HCT116 (cell line): Measurements from ENCODE around the gene DEPDC1B. TPM values are rescaled to one million over a fixed set of nuclear protein-coding genes. Genes with fewer than 3 reads are reported as not detected.

ENCODE experiments used
- ATAC-seq: fragments of 200-7000 bp; cut with Tn5 transposase; 2 replicates; pipeline ENCODE4 v1.9.1; 2020; ENCODE audit warnings: mild to moderate bottlenecking, moderate library complexity
- BruUV-seq: library from RNA; stranded (reverse); fragments of 400-500 nt; replicated peaks from 2 replicates; lab custom pipeline; 2021; lab: Mats Ljungman, UMichigan
- CTCF ChIA-PET: fragments of 300-600 bp; sonication (Branson Sonifier 250); formaldehyde crosslinking; loops from one replicate; lab custom pipeline; 2021; ENCODE audit warnings: antibody characterized with exemption; lab: Charles Lee
- POLR2A ChIA-PET: fragments of 300-600, 350-600 bp; sonication (Branson Sonifier 250); formaldehyde crosslinking; loops from one replicate; lab custom pipeline; 2021; ENCODE audit warnings: antibody characterized with exemption; lab: Charles Lee
- RAD21 ChIA-PET, 2 experiments: fragments of 300-600 bp; sonication (Branson Sonifier 250); formaldehyde crosslinking; loops; one replicate each; lab custom pipeline; 2023; ENCODE audit warnings: low total read pairs in 2 of 2; ENCODE audit not compliant: uncharacterized antibody in 2 of 2, unreplicated experiment in 2 of 2, low non-redundant PET in 1 of 2; lab: Charles Lee
- DNase-seq: peaks from one replicate; pipeline ENCODE4 v3.0.0-alpha.2; 2010; ENCODE audit warnings: low read depth, low spot score
- H2AFZ ChIP-seq: fragments of 200-600 bp; shearing (Covaris generic), sonication (generic); 2 replicates; pipeline ENCODE4 v1.6.1; 2017; ENCODE audit warnings: low read depth, mixed run types, mixed read lengths, antibody characterized with exemption, low read length; ENCODE audit not compliant: poor library complexity, severe bottlenecking
- H3K27ac ChIP-seq: 2 replicates; pipeline ENCODE4 v1.5.1; 2012; ENCODE audit warnings: low read depth, low read length
- H3K27me3 ChIP-seq: fragments of 200-600 bp; sonication (generic); 2 replicates; pipeline ENCODE4 v1.6.1; 2016; ENCODE audit warnings: mixed run types, low read length, mixed read lengths; ENCODE audit not compliant: insufficient read depth
- H3K36me3 ChIP-seq, 2 experiments: fragments of 200-500 bp in 1 of 2; fragments of 200-600 bp in 1 of 2; sonication (Bioruptor generic) in 1 of 2; sonication (generic) in 1 of 2; 2 replicates each; pipeline versions ENCODE4 v1.5.1 to v1.6.1; 2014 to 2016; ENCODE audit warnings: low read length in 2 of 2, inconsistent platforms in 1 of 2, mixed read lengths in 1 of 2, mixed run types in 1 of 2; ENCODE audit not compliant: insufficient read depth in 2 of 2, control insufficient read depth in 1 of 2
- H3K4me1 ChIP-seq, 2 experiments: fragments of 200-600 bp in 1 of 2; sonication (generic) in 1 of 2; 2 replicates each; pipeline versions ENCODE4 v1.5.1 to v1.6.1; 2012 to 2017; ENCODE audit warnings: low read length in 2 of 2, inconsistent platforms in 1 of 2, mild to moderate bottlenecking in 1 of 2, mixed read lengths in 1 of 2, mixed run types in 1 of 2, moderate library complexity in 1 of 2; ENCODE audit not compliant: insufficient read depth in 2 of 2, control insufficient read depth in 1 of 2
- H3K4me2 ChIP-seq: fragments of 200-600 bp; sonication (generic); 2 replicates; pipeline ENCODE4 v1.6.1; 2017; ENCODE audit warnings: mixed run types, low read length, mixed read lengths
- H3K4me3 ChIP-seq, 2 experiments: fragments of 200-600 bp in 1 of 2; sonication (generic) in 1 of 2; replicated peaks in 1 of 2; 2 replicates each; pipeline ENCODE4 v1.5.1; 2011 to 2016; ENCODE audit warnings: low read length in 2 of 2, control low read depth in 1 of 2, low read depth in 1 of 2, mild to moderate bottlenecking in 1 of 2, mixed read lengths in 1 of 2, mixed run types in 1 of 2
- H3K79me2 ChIP-seq: fragments of 200-600 bp; sonication (generic); 2 replicates; pipeline ENCODE4 v1.6.1; 2017; ENCODE audit warnings: mild to moderate bottlenecking, mixed run types, low read length, moderate library complexity, mixed read lengths; ENCODE audit not compliant: insufficient read depth
- H3K9ac ChIP-seq: fragments of 200-600 bp; sonication (generic); 2 replicates; pipeline ENCODE4 v1.6.1; 2016; ENCODE audit warnings: low read length, mixed read lengths
- H3K9me2 ChIP-seq: fragments of 200-600 bp; sonication (generic), shearing (Covaris generic); 2 replicates; pipeline ENCODE4 v1.6.1; 2017; ENCODE audit warnings: mixed run types, mild to moderate bottlenecking, moderate library complexity; ENCODE audit not compliant: insufficient read depth
- H3K9me3 ChIP-seq, 2 experiments: fragments of 200-500 bp in 1 of 2; fragments of 200-600 bp in 1 of 2; sonication (Bioruptor generic) in 1 of 2; sonication (generic) in 1 of 2; 2 replicates each; pipeline ENCODE4 v1.6.1; 2014 to 2017; ENCODE audit warnings: low read length in 2 of 2, mixed read lengths in 2 of 2, inconsistent platforms in 1 of 2, low read depth in 1 of 2, mild to moderate bottlenecking in 1 of 2, mixed run types in 1 of 2, moderate library complexity in 1 of 2; ENCODE audit not compliant: control insufficient read depth in 1 of 2, insufficient read depth in 1 of 2
- H4K20me1 ChIP-seq: fragments of 200-600 bp; sonication (generic), shearing (Covaris generic); 2 replicates; pipeline ENCODE4 v1.6.1; 2017; ENCODE audit warnings: mixed run types, mild to moderate bottlenecking, moderate library complexity; ENCODE audit not compliant: insufficient read depth
- ATF3 ChIP-seq: IDR thresholded peaks from 2 replicates; pipeline ENCODE4 v1.6.1; 2012
- EGR1 ChIP-seq: IDR thresholded peaks from 2 replicates; pipeline ENCODE4 v1.6.1; 2012; ENCODE audit warnings: low read depth
- EZH2 ChIP-seq: fragments of 200-600 bp; sonication (generic); IDR thresholded peaks from 2 replicates; pipeline ENCODE4 v1.6.1; 2017; ENCODE audit warnings: antibody characterized with exemption, mixed run types
- JUND ChIP-seq: IDR thresholded peaks from 2 replicates; pipeline ENCODE4 v1.6.1; 2012
- POLR2A ChIP-seq: IDR thresholded peaks from 2 replicates; pipeline ENCODE4 v1.7.0; 2011; ENCODE audit warnings: borderline replicate concordance; ENCODE audit not compliant: insufficient read depth, insufficient read length; ENCODE audit errors: extremely low read depth
- RAD21 ChIP-seq: IDR thresholded peaks from 2 replicates; pipeline ENCODE4 v1.6.1; 2012; ENCODE audit warnings: low read depth, mild to moderate bottlenecking
- REST ChIP-seq: IDR thresholded peaks from 2 replicates; pipeline ENCODE4 v1.6.1; 2012; ENCODE audit warnings: low read depth
- intact Hi-C: fragments of 100-400 bp; cut with micrococcal nuclease; formaldehyde crosslinking; loops from 2 replicates; pipeline ENCODE4 v1.10.0; 2022
- total RNA-seq: library from RNA; stranded (reverse); gene quantifications from one replicate; pipeline ENCODE4 v1.2.1, GENCODE V29; 2021; ENCODE audit not compliant: unreplicated experiment

DEPDC1B gene
- total RNA-seq, 1 experiment from 2014 or later: 39.7 TPM

- POLR2A ChIA-PET: no interaction called here
- Histone ChIP-seq H4K20me1 (no peaks in the 10 kb centered on the region), H3K27ac (no peak overlapping the region), H3K9me2 (no peaks in the 10 kb centered on the region), H3K79me2 (peaks cover 62% of the 10 kb centered on the region), H3K9me3 (no peaks in the 10 kb centered on the region), H3K9ac (no peak overlapping the region), H3K27me3 (no peaks in the 10 kb centered on the region), H3K4me3 (peak overlapping the region in 1 of 2 experiments; percentile 93; a peak in 3 of 4 replicates), H3K36me3 (0 out of 4 replicates have a peak, but pooled peaks cover 0 to 2% of the 10 kb centered on the region in 2 experiments), H3K4me2 (peak overlapping the region; percentile 99), H3K4me1 (peaks cover 2 to 27% of the 10 kb centered on the region in 2 experiments; a peak in 2 of 4 replicates), H2AFZ (no peak overlapping the region)
- intact Hi-C loops: no loop called here
- ATAC-seq (no peak), DNase-seq (no peak)
- RAD21 ChIA-PET: no interaction called here
- CTCF ChIA-PET: interaction anchor here (1.4 to 2.7 kb wide), 2 partner anchors 10 to 29 kb away, joined by 5 to 11 read pairs; no protein-coding TSS in a partner anchor
- TF ChIP-seq RAD21 (no peak), JUND (no peak), ATF3 (no peak), EGR1 (no peak), EZH2 (no peak), REST (no peak), POLR2A (no peak)
- BruUV-seq: no TSS peak
Measured at GRCh38 chr5:60698336-60698735, 1.6 kb downstream of the DEPDC1B start.
